ENCODE measurements around the gene XXYLT1. TPM values are rescaled to one million over a fixed set of nuclear protein-coding genes. Genes with fewer than 3 reads are reported as not detected.

XXYLT1 gene
- total and polyA plus RNA-seq, 2 of the 8 experiments (the other 6 are each of a cell fraction or from before 2014, with no cell fraction given) = 18.9 to 23.8 TPM

GRCh38 chr3:195282961-195283360, 12.0 kb upstream of the XXYLT1 start:
- ChIA-PET CTCF (ENCODE audit: partially characterized antibody) (interaction anchor here (1.5 kb wide), 1 partner anchor 21 kb away, joined by 3 read pairs; no protein-coding TSS in a partner anchor), POLR2A (ENCODE audit: partially characterized antibody) (no interaction called here)

More at GRCh38 chr3:195282961-195283360, 12.0 kb upstream of the XXYLT1 start:
- no peak overlapping the region for H3K18ac ChIP-seq (ENCODE audit: extremely low read depth, low read length)
- H3K23ac ChIP-seq (ENCODE audit: insufficient read length) = no peak overlapping the region
- no peak overlapping the region for H3K4ac ChIP-seq (replicated peaks; ENCODE audit: insufficient read length, low read depth, low read length)
- H2BK15ac ChIP-seq (ENCODE audit: low read length) = no peak overlapping the region
- FAIRE-seq (no peak), DNase-seq (ENCODE audit: low read depth in 1 of 2, low spot score in 2 of 2) (no peak)
- no peak overlapping the region for H3K27ac ChIP-seq (ENCODE audit: low read depth, low read length)
- no peak overlapping the region for H3K56ac ChIP-seq (replicated peaks; ENCODE audit: insufficient read length, low read depth, low read length)
- H3K9ac ChIP-seq (replicated peaks in 1 of 4; ENCODE audit: extremely low read depth in 1 of 4, low read depth in 3 of 4, low read length in 3 of 4) = no peak overlapping the region
- no peak overlapping the region for H2BK120ac ChIP-seq (replicated peaks; ENCODE audit: low read depth, low read length)
- H3K4me2 ChIP-seq (ENCODE audit: insufficient read depth in 1 of 2, low read depth in 2 of 2, low read length in 2 of 2) = no peak overlapping the region
- H2AK5ac ChIP-seq (ENCODE audit: low read depth, low read length) = no peak overlapping the region
- no peak overlapping the region for H3K14ac ChIP-seq (ENCODE audit: insufficient read length)
- WGBS, 2 experiments (ENCODE audit: extremely low coverage in 1 of 2, insufficient coverage in 1 of 2, insufficient read length in 1 of 2, insufficient replicate concordance in 2 of 2, low coverage in 1 of 2, low lambda C conversion rate in 2 of 2, missing lambda C conversion rate in 1 of 2) = 86% methylated on average over 8 of the region's 8 CpGs; no CpG with 5 or more reads in 1 of the 2 experiments
- no peaks in the 10 kb centered on the region for H3K79me1 ChIP-seq (ENCODE audit: low read depth, low read length)
- H3K79me2 ChIP-seq (ENCODE audit: control insufficient read depth in 1 of 2, insufficient read depth in 2 of 2, low read length in 2 of 2) = no peaks in the 10 kb centered on the region
- H2BK12ac ChIP-seq (ENCODE audit: low read depth, low read length) = no peak overlapping the region
- H2BK5ac ChIP-seq (ENCODE audit: low read depth, low read length) = no peak overlapping the region
- H3K27me3 ChIP-seq (replicated peaks in 1 of 4; ENCODE audit: control insufficient read depth in 3 of 4, extremely low read depth in 1 of 4, insufficient read depth in 3 of 4, low read length in 3 of 4) = no peaks in the 10 kb centered on the region
- H4K91ac ChIP-seq (replicated peaks; ENCODE audit: insufficient read length, low read length) = no peak overlapping the region
- H3K4me3 ChIP-seq (ENCODE audit: extremely low read depth in 1 of 4, insufficient read depth in 2 of 4, low read depth in 3 of 4, low read length in 4 of 4) = no peak overlapping the region
- peaks cover 0 to 8% (median 0%) of the 10 kb centered on the region in 4 experiments; a peak in 1 of 8 replicates for H3K36me3 ChIP-seq (ENCODE audit: control insufficient read depth in 2 of 4, insufficient read depth in 4 of 4, low read length in 3 of 4)
- no peaks in the 10 kb centered on the region for H3K4me1 ChIP-seq (replicated peaks in 1 of 4; ENCODE audit: control insufficient read depth in 3 of 4, insufficient read depth in 4 of 4, low read length in 3 of 4)
- H2AFZ ChIP-seq (ENCODE audit: low read length) = no peak overlapping the region
- TF ChIP-seq ZNF274 (IDR thresholded peaks at IDR 0.05; ENCODE audit: borderline replicate concordance, extremely low read depth, low read length) (no peak), ASH2L (IDR thresholded peaks at IDR 0.05; ENCODE audit: low read length) (no peak), EGR1 (IDR thresholded peaks at IDR 0.05; ENCODE audit: borderline replicate concordance, low read depth, low read length) (no peak), HDAC6 (IDR thresholded peaks at IDR 0.05; ENCODE audit: low read depth, low read length) (no peak), MAX (IDR thresholded peaks at IDR 0.05) (no peak), POLR2A (IDR thresholded peaks at IDR 0.05; ENCODE audit: control extremely low read depth in 1 of 2, low read depth in 2 of 2, low read length in 2 of 2) (no peak), JUN (IDR thresholded peaks at IDR 0.05; ENCODE audit: low read depth, low read length) (no peak), CEBPB (IDR thresholded peaks at IDR 0.05; ENCODE audit: low read depth, low read length) (no peak), RAD21 (IDR thresholded peaks at IDR 0.05 in 1 of 2, conservative IDR thresholded peaks at IDR 0.05 in 1 of 2; ENCODE audit: low read depth in 2 of 2, low read length in 2 of 2) (no peak), TAF7 (optimal IDR thresholded peaks at IDR 0.05; ENCODE audit: borderline replicate concordance, low read depth, low read length) (no peak)
- H4K5ac ChIP-seq (ENCODE audit: insufficient read length, low read depth, low read length) = no peak overlapping the region
- no peak overlapping the region for H4K8ac ChIP-seq (ENCODE audit: extremely low read depth, insufficient read depth, low read length)
- H4K20me1 ChIP-seq (replicated peaks in 1 of 2; ENCODE audit: control insufficient read depth in 1 of 2, insufficient read depth in 2 of 2, low read length in 2 of 2) = no peaks in the 10 kb centered on the region
- H3K9me3 ChIP-seq (ENCODE audit: insufficient read depth in 2 of 2, low read depth in 1 of 2, low read length in 1 of 2) = no peaks in the 10 kb centered on the region
- no peak overlapping the region for H2BK20ac ChIP-seq (ENCODE audit: low read length)
- H3K23me2 ChIP-seq (ENCODE audit: low read depth, low read length) = no peaks in the 10 kb centered on the region
